Esophagus (tissue), 2 donors: Measurements from ENCODE around the gene CAPG. TPM values are rescaled to one million over a fixed set of nuclear protein-coding genes. Genes with fewer than 3 reads are reported as not detected.
"Not testable (repeated sequence)": the region's sequence is repeated elsewhere in the genome, so short reads cannot be mapped to it uniquely, and the experiment has no call there.

Source experiments
- H3K27ac ChIP-seq, 2 donors: one replicate each; pipeline ENCODE4 v1.5.1; 2013; ENCODE audit warnings: low read depth in 2 of 2, mild to moderate bottlenecking in 2 of 2, inconsistent platforms in 1 of 2, low read length in 1 of 2, moderate library complexity in 1 of 2
- H3K27me3 ChIP-seq, 2 donors: one replicate each; pipeline ENCODE4 v1.6.1; 2013; ENCODE audit warnings: low read length in 2 of 2, control low read depth in 1 of 2, mild to moderate bottlenecking in 1 of 2; ENCODE audit not compliant: insufficient read depth in 2 of 2, control insufficient read depth in 1 of 2
- H3K36me3 ChIP-seq, 2 donors: one replicate each; pipeline ENCODE4 v1.6.1; 2013; ENCODE audit warnings: low read length in 1 of 2; ENCODE audit not compliant: control insufficient read depth in 2 of 2, insufficient read depth in 2 of 2
- H3K4me1 ChIP-seq, 2 donors: one replicate each; pipeline ENCODE4 v1.6.1; 2013; ENCODE audit warnings: low read length in 1 of 2; ENCODE audit not compliant: control insufficient read depth in 2 of 2, insufficient read depth in 2 of 2
- H3K4me3 ChIP-seq, 2 donors: one replicate each; pipeline ENCODE4 v1.5.1; 2013; ENCODE audit warnings: low read length in 2 of 2, mild to moderate bottlenecking in 2 of 2, low read depth in 1 of 2, moderate library complexity in 1 of 2
- H3K9me3 ChIP-seq, 2 donors: one replicate each; pipeline ENCODE4 v1.6.1; 2013; ENCODE audit warnings: mild to moderate bottlenecking in 2 of 2, low read depth in 1 of 2, low read length in 1 of 2, moderate library complexity in 1 of 2; ENCODE audit not compliant: control insufficient read depth in 2 of 2, insufficient read depth in 1 of 2
- WGBS, 2 donors: extraction: QIAGEN DNeasy Blood & Tissue Kit; methylation state at CpG; one replicate each; pipeline ENCODE4 v1.1.7; 2013; 5-methylcytosine and 5-hydroxymethylcytosine counted together
- polyA plus RNA-seq, 2 donors: library from polyadenylated mRNA; stranded (reverse); fragments of 200-250 nt; gene quantifications; one replicate each; pipeline ENCODE4 v1.2.3, GENCODE V29; 2013
- donor health status: healthy with polysubstance abuse.
- donor health status: Bipolar disorder and iron deficiency.

Gene CAPG
- polyA plus RNA-seq, 2 donors, result 273 to 297 TPM

DNA sequence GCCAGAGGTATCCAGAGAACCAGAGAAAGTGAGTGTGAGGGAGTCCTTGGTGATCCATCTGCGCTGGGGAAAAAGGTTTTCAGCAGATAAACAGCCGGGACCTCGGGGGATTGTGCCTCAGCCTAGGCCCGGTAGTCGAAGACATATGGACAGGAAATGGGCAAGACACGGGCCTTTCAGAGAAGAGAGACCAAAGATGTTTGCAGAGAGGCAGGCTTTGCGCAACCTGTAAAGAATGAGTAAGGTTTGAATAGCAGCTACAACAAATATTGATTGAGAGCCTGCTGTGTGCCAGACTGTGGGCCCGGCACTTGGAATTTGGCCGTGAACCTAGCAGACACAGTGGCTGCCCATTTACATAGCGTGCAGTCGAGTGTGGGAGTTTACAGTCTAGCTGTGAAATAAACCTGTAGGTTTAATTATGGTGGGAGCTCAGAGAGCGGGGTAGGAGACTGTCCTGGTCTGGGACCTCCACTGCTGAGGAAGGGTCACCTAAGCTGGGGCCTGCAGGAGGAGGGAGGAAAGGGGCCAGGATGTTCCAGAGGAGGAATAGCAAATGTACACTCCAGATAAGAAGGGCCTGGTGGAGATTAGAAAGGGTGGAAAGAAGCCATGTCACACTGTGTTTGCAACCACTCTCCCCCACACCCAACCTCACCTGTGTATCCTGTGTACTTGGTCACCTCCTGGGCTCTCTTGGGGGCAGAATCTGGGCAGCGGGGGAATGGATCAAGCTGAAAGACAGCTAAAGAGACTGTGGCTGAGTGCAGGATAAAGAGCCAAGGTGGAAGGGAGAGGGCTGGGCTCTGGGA lies 11.3 kb upstream of the CAPG start:
- no peak overlapping the region for H3K4me3 ChIP-seq
- peak overlapping the region; percentile 31 to 69 for H3K27ac ChIP-seq
- WGBS, 2 donors, result 47 to 49% methylated on average over 13 of the region's 13 CpGs
- H3K9me3 ChIP-seq, result no peaks in the 10 kb centered on the region
- no peaks in the 10 kb centered on the region for H3K27me3 ChIP-seq
- H3K4me1 ChIP-seq, result peaks cover 11 to 21% of the 10 kb centered on the region in 2 donors
- H3K36me3 ChIP-seq, result no peaks in the 10 kb centered on the region

DNA sequence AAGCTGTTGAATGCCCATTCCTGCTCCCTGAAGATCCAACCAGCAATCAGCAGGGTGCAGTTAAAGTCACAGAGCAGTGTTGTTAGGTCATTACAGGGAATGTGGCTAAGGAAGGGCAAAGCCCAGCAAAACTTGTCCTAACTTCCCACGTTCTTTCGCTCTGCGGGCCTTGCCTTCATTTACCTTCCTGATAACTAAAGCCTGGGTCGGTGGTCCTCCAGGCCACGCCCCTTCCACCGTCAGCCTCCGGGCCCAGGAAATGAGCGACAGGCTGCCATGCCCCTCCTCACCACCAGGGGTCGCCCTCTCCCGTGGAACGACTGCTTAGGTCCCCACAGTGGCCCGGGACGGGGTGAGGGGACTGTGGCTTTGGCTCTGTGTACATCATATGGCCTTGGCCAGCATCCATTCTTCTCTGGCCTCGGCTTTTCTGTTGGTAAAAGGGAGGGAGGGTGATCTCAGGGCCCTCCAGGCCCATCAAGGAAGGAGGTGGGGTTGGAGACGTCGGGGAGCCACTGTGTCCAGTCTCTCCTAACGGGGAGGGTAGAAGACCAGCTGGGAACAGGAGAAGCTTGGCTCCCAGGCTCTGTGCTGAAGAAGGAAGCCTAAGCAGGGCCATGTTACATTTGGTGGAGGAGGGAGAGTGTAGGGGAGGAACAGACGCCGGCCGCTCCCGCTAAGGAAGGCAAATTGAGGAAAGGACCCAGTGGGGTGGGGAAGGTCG lies 10.5 kb upstream of the CAPG start:
- H3K9me3 ChIP-seq, result no peaks in the 10 kb centered on the region
- 22 to 24% methylated on average over 22 of the region's 22 CpGs for WGBS, 2 donors
- H3K4me3 ChIP-seq, result no peak overlapping the region

GRCh38 chr2:85419009-85419675 lies 9.0 kb upstream of the CAPG start:
- peak overlapping the region; percentile 96 to 97 for H3K27ac ChIP-seq
- H3K4me1 ChIP-seq, result peaks cover 11 to 23% of the 10 kb centered on the region in 2 donors
- WGBS, 2 donors, result 48 to 53% methylated on average over 17 of the region's 17 CpGs
- no peaks in the 10 kb centered on the region for H3K36me3 ChIP-seq
- no peaks in the 10 kb centered on the region for H3K27me3 ChIP-seq
- peak overlapping the region; percentile 74 to 86 for H3K4me3 ChIP-seq
- H3K9me3 ChIP-seq, result no peaks in the 10 kb centered on the region

More for the DNA sequence above, 10.5 kb upstream of the CAPG start:
- no peaks in the 10 kb centered on the region for H3K36me3 ChIP-seq
- peaks cover 11 to 21% of the 10 kb centered on the region in 2 donors for H3K4me1 ChIP-seq
- no peaks in the 10 kb centered on the region for H3K27me3 ChIP-seq
- H3K27ac ChIP-seq, result peak overlapping the region; percentile 69 to 96

GRCh38 chr2:85418132-85419008 lies 8.2 kb upstream of the CAPG start, which contains the start of gene SH2D6:
SH2D6 (plus strand) TSS chr2:85418714; CDS start chr2:85429466, 10,752 bp downstream.
- peak within 1 kb of the TSS; percentile 96 to 97 for H3K27ac ChIP-seq
- H3K4me1 ChIP-seq, result peaks cover 11 to 23% of the 10 kb centered on the region in 2 donors
- H3K4me3 ChIP-seq, result peak within 1 kb of the TSS; percentile 74 to 86
- H3K9me3 ChIP-seq, result no peaks in the 10 kb centered on the region
- WGBS, 2 donors, result 15 to 16% methylated on average over 57 of the region's 57 CpGs
- H3K27me3 ChIP-seq, result no peaks in the 10 kb centered on the region
- no peaks in the 10 kb centered on the region for H3K36me3 ChIP-seq

GRCh38 chr2:85415980-85416650 lies 5.9 kb upstream of the CAPG start:
- Histone ChIP-seq H3K36me3 (no peaks in the 10 kb centered on the region), H3K27me3 (no peaks in the 10 kb centered on the region), H3K4me1 (peaks cover 8 to 20% of the 10 kb centered on the region in 2 donors), H3K4me3 (no peak overlapping the region), H3K9me3 (no peaks in the 10 kb centered on the region), H3K27ac (no peak overlapping the region)
- WGBS, 2 donors, result 83 to 90% methylated on average over 12 of the region's 12 CpGs

DNA sequence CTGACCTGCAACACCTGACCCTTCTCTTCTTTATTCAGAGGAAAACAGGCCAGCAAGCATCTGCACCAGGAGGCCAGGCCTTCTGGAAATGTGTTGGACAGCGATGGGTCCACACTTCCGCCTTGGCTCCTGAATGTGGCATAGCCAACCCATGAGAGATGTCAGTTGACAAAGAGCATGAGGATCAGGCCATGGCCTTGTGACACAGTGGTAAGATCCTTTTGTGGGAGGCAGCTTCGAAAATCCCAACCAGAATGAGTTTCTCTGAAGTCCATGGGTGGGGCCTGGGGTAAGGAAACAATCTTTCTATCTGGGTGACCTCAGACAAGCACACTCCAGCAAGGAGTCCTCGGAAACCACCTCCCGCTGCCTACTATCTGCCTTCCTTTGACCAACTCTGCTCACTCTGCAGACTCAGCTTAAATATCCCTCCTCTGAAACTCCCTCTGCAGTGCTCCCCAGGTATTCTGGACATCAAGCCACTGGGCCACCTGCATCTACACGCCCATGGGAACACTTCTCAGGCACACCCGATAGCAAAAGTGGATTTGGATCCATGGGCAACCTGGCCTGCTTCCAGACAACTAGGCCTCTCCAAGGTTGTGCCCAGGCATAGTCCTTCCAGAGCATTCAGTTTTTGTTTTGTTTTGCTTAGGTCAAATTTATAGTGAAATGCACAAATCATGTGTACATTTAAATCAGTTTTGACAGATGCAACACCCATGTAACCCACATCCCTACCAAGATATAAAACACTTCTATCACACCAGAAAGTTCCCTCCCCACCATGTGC lies 4.8 kb upstream of the CAPG start:
- Histone ChIP-seq H3K27me3 (no peaks in the 10 kb centered on the region), H3K4me3 (no peak overlapping the region), H3K4me1 (peaks cover 4 to 22% of the 10 kb centered on the region in 2 donors), H3K36me3 (no peaks in the 10 kb centered on the region), H3K27ac (peak overlapping the region; percentile 86), H3K9me3 (no peaks in the 10 kb centered on the region)
- WGBS, 2 donors, result 67 to 68% methylated on average over 7 of the region's 7 CpGs

- not testable (repeated sequence) for H3K36me3 ChIP-seq, H3K27me3 ChIP-seq, H3K9me3 ChIP-seq
- 77% methylated on average over 5 of the region's 5 CpGs for WGBS, 2 donors
- Histone ChIP-seq H3K27ac (peak overlapping the region; percentile 86), H3K4me3 (peak overlapping the region in 1 of 2 donors; percentile 37), H3K4me1 (peaks cover 4 to 26% of the 10 kb centered on the region in 2 donors)
These were observed 4.2 kb upstream of the CAPG start for GRCh38 chr2:85414421-85414759.
